ENCODE results near the gene PTPN3.
"Not testable (repeated sequence)": the region's sequence is repeated elsewhere in the genome, so short reads cannot be mapped to it uniquely, and the experiment has no call there.

PTPN3 gene

DNA sequence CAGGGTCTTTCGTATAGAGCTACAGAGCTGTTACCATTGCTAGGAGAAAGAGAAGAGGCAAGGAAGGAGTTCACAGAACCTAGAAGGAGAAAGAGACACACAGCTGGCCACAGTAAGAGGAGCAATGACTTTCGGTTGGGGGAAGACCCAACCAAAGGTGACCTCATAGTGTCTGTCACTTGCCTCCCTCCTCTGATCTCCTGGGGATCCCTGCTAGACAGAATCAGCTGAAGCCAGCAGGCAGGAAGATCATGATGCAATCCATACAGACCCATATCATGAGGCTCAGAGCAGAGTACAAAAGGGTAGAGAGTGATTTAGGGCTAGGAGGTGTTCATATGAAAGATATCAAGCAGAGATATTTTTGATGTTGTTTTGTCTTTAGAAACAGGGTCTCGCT is 151.2 kb downstream of the PTPN3 start:
- DNase-seq (ENCODE audit: low spot score): no peak

DNA sequence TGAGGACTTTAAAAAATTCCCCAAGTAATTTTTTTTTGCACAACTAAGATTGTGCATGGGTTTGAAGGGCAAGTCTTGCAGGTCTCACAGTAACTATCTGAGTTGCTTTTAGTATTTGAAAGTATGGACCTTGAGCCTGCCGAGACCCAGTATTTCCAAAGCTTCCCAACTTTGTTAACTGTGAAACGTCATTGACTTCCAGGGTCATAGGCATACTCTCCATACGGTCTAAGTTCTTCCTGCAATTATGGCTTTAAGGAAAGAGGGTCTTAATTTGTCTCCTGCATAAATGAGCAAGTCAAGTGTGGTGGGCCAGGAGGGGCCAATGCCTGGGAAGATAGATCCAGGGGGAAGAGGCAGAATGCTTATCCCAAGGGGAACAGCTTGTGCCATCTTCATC is 153.2 kb downstream of the PTPN3 start:
- no peak for DNase-seq (ENCODE audit: low spot score)

DNA sequence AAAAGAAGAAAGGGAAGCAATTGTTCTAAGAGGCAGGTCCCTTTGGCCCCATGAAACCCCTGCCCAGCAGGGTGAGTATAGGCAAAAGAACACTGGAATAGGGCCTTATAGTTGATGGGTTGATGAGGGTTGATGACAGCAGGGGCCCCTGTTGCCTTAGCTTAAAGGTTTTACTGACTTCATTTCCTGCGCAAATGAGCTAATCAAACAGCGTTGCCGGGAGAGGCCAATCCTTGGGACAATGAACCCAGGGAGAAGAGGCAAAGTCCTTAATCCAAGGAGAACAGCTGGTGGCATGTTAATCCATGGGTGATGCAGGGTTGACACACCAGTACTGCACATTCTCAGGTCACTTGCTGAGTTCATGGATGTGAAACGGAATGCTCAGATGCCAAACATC is 155.2 kb downstream of the PTPN3 start:
- DNase-seq (ENCODE audit: low spot score): no peak

DNA sequence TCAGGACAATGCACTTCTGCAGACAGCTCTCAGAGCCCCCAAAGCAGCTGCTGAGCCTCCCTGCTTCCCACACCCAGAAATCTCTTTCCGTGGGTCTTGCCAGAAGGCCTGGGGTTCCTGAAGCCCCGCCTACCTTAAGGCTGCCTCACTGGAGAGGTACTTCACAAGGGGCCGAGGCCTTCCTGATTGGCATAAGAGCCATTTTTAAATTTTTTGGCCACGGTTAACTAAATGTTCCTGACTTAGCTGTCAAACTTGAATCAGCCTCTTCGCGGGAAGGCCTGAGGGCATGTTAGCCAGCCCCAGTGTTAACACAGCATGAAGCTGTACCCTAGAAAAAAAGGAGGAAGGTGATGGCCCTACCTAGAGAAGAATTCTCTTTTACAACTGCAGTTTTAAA is 156.5 kb downstream of the PTPN3 start:
- DNase-seq (ENCODE audit: low spot score): no peak

DNA sequence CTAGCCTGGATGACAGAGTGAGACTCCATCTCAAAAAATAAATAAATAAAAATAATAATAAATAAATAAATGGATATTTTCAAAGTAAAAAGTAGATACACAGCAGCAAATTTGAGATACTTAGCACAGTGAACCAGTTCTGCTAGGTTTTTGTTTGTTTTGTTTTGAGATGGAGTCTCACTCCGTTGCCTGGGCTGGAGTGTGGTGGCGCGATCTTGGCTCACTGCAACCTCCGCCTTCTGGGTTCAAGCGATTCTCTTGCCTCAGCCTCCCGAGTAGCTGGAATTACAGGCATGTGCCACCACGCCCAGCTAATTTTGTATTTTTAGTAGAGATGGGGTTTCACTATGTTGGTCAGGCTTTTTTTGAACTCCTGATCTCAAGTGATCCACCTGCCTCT is 157.1 kb downstream of the PTPN3 start:
- DNase-seq (ENCODE audit: low spot score): not testable (repeated sequence)

DNA sequence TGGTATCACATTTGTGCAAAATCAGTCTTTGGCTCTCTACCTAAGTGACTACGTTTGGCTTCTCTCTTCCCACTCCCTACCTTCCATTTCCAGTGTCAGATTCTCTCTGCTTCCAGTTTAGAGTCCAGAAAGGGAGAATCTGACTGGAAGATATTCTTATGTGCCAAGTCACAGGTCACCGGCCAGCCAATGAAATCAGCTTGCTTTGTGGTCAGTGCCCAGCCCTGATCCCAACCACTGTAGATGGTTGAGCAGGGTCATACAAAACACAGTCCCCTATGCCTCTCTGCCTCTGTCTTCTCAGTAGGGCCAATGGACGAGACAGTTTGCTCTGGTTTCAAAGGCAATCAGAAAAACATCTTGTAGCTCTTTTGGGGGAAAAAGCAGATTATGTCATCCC is 161.7 kb downstream of the PTPN3 start:
- no peak for DNase-seq (ENCODE audit: low spot score)

DNA sequence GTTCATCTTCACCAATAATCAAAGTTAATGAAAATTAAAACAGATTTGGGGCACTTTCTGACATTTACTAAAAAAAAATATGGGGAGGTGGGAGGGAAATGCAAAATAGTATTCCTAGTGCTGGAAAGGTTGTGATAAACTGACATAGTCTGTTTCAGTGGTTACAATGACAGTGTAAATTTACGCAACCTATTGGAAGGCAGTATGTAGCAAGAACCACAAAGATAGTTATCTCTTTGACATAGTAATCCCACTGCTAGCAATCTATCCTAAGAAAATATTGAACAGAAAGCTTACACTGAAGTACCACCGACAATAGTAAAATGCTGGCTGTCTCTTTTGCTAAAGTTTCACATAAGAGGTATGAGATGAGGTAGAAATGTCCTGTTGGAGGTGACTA is 162.2 kb downstream of the PTPN3 start:
- no peak for DNase-seq (ENCODE audit: low spot score)

DNA sequence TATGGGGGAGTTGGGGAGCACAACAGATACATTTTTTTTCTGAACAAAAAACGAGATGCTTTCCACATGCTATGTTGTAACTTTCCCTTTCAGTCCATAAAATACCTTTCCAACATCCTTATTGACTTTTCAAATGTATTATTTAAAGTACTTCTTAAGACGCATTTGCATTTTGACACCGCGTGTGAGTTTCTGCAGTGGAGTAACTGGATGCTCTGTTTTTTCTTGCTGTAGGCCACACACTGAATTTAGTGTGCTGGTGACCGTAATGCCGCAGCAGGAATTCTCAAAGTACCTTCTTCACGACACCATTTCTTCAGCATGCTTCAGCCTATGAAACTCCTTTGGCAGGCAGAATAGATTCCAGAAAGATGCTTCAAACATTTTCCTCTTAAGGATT is 163.0 kb downstream of the PTPN3 start:
- no peak for DNase-seq (ENCODE audit: low spot score)

DNA sequence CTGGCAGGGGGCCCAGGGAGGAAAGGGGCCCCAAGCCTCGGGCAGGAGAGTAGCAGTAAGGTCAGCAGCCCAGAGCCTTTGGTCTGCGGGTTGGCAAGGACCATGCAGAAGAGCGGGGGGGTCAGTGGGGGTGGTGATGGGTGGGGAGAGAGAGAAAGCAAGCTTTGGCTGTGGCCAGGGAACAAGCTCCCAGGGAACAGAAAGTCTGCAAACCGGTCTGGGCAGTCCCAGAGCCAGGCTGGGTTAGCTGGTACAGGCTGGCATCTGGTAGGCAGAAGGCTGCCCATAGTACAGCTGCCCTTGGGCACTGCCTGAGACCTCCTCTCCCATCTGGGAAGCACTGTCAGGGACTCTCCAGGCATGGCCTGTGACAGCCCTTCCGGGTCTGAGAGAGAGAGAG is 166.8 kb downstream of the PTPN3 start:
- DNase-seq (ENCODE audit: low spot score): no peak

DNA sequence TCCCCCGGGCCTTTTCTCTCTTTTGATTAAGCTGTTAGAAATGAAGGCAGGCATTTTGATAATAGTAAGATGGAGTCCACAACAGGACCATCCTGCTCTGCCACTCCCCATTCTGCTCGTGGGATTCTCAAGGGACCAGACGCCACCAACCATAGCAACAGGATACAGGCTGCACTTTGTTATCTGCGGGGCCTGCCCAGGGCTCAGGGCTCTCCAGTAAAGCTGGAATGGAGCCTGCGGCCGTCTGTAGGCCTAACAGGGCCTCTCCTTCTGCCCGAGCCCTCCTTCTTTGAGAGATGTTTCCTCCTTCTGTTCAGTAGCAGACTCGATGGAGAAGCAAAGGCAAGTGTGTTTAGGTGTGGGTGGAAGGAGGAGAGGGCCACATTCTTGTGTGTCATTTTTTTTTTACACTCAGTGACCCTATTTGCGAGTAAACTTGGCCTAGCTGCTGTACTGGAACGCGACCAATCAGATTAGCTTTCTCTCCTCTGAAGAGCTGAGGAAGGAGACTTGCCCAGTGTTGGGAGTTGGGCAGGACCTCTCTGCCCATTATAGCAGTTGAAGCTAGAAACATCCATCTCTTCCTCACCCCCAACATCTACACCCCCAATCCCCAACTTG is 168.4 kb downstream of the PTPN3 start:
- no peak for DNase-seq (ENCODE audit: low spot score)

DNA sequence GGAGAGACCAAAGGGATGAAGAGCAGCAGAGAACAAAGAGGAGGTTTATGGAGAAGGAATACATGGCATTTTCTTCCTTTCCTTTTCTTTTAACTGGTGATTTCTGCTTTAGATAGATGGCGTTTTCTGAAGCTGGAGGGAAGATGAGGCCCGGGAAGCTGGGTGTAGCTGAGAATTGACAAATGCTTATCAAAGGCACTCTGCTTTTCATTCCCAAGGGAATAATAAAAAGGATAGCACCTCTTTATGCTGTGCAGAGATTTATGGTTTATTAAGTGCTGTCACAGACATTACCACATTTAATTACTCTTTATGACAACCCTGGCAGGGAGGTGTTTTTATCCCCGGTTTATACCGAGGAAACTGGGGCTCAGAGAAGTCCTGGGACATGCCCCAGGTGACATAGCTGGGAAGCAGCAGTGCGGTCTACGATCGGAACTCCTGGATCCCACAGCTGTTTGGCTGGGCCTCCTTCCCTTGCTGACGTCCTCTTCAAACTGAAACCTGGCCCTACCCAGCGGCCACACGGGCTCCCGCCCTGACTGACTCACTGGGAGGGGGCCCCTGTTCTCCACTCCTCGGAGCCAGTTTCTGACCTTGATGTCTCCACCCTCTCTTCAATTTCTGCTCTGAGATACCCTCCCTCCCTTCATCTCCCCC is 169.0 kb downstream of the PTPN3 start:
- no peak for DNase-seq (ENCODE audit: low spot score)

Data from germinal center (tissue), 1 donor.